ENCODE measurements around the gene APH1A. TPM values are rescaled to one million over a fixed set of nuclear protein-coding genes. Genes with fewer than 3 reads are reported as not detected.
A peak's percentile ranks its signal among the peaks of the same experiment; 100 is the strongest.
"Not testable (repeated sequence)": the region's sequence is repeated elsewhere in the genome, so short reads cannot be mapped to it uniquely, and the experiment has no call there.

The APH1A gene
- total RNA-seq, 2 experiments from 2014 or later = 130 to 137 TPM

DNA sequence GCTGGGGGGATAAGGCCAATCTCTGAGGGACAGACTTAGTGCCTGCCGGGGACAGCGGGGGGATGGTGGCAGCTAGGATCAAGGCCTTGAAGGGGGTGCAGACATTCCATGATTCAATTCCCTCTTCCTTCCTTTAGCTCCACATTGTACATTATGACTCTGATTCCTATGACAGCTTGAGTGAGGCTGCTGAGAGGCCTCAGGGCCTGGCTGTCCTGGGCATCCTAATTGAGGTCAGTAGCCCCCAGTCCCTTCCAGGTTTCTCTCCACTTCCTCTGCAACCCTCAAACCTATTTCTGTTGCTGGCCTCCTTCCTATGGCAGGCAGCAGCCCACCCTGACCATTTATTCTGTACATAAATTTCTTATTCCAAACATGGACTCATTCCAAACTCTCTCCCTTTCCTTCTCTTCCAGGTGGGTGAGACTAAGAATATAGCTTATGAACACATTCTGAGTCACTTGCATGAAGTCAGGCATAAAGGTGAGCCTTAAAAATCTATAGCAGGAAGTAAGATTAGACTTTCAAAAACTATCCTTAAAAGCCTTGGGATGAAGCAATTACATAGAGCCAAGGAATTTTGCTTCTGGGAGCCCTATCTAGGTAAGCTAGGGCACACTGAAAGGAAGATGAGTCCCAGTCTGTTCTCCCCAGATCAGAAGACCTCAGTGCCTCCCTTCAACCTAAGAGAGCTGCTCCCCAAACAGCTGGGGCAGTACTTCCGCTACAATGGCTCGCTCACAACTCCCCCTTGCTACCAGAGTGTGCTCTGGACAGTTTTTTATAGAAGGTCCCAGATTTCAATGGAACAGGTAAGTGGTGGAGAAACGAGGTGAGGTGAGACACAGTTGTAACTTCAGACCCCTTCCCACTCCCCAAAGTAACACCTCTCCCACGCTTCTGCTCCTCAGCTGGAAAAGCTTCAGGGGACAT lies 6.2 kb downstream of the APH1A start:
- Mint-ChIP-seq H3K36me3 (ENCODE audit: low read depth) (peaks cover 31% of the 10 kb centered on the region), H3K27ac (no peak overlapping the region), H3K9me3 (no peaks in the 10 kb centered on the region), H3K4me1 (peaks cover 20% of the 10 kb centered on the region), H3K27me3 (peaks cover 27% of the 10 kb centered on the region), H3K4me3 (no peak overlapping the region)
- POLR2A ChIA-PET = no interaction called here
- DNase-seq = no peak
- CTCF ChIA-PET = interaction anchor here (0.9 to 1.6 kb wide), 2 partner anchors 10 to 17 kb away, joined by 3 to 8 read pairs; partner anchors contain the start of gene C1orf54

DNA sequence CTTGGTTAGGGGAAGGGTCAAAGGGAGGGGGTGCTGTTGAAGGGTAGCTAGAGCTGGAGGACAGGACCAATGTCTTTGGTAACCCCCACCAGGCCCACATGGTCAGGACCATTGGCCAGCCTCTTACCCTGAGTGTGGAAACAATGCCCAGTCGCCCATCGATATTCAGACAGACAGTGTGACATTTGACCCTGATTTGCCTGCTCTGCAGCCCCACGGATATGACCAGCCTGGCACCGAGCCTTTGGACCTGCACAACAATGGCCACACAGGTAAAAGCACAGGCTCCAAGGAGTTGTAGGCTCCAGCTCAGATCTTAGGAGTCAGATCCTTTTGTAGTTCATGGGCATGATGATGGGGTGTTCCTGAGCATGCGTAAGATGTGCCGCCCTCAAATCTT lies 7.4 kb downstream of the APH1A start:
- Mint-ChIP-seq H3K36me3 (ENCODE audit: low read depth) (peaks cover 19% of the 10 kb centered on the region), H3K27me3 (peaks cover 38% of the 10 kb centered on the region), H3K27ac (no peak overlapping the region), H3K4me1 (peaks cover 10% of the 10 kb centered on the region), H3K4me3 (no peak overlapping the region), H3K9me3 (no peaks in the 10 kb centered on the region)
- CTCF ChIA-PET = interaction anchor here (1.7 kb wide), 1 partner anchor 11 kb away, joined by 6 read pairs; no protein-coding TSS in a partner anchor
- no peak for DNase-seq
- POLR2A ChIA-PET = no interaction called here

DNA sequence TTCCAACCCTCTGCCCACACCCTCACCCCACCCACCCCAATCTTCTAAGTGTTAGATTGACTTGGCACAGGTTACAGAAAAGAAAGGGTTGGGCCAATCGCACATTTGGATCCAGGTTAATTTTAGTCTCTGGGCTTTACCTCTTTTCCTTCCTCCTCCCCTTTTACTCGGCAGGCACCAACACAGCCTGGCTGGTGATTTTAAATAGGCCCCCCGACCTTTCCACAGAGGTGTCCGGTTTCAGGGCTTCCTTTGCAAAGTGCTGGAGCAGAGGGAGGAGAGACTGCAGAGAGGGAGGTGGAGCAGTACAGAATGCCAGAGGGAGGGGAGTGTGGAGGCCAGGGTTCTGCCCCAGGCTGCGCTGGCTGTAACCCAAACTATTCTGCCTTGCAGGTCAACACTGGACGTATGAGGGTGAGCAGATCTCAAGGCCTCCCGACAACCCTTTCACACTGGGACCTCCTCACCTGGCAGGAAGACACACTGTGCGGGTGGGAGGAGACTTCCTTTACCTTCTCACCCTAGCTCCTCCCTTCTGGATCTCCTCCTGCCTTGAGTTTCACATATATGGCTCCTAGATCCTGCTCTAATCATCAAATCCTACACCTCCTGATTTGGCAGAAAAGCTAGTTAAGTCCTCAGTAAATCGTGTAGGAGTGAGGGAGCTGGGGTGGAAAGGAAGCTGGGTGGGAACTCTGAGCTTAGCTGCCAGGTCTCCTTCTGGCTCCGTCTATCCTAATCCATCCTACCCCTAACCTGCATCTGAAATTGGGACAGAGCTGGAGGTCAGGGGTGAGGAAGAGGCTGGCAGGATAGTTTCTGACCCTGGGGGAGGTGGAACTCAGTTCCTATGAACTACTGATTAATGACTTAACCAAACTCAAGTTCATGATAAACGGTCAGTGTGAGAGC lies 8.8 kb downstream of the APH1A start:
- no peak for DNase-seq
- Mint-ChIP-seq H3K9me3 (no peaks in the 10 kb centered on the region), H3K4me1 (peaks cover 13% of the 10 kb centered on the region), H3K27ac (no peak overlapping the region), H3K27me3 (peaks cover 42% of the 10 kb centered on the region), H3K36me3 (ENCODE audit: low read depth) (peaks cover 6% of the 10 kb centered on the region), H3K4me3 (no peak overlapping the region)
- POLR2A ChIA-PET = no interaction called here
- CTCF ChIA-PET = interaction anchor here (1.0 to 1.7 kb wide), 5 partner anchors 10 to 39 kb away, joined by 3 to 6 read pairs (median 3); partner anchors contain the start of gene C1orf54

DNA sequence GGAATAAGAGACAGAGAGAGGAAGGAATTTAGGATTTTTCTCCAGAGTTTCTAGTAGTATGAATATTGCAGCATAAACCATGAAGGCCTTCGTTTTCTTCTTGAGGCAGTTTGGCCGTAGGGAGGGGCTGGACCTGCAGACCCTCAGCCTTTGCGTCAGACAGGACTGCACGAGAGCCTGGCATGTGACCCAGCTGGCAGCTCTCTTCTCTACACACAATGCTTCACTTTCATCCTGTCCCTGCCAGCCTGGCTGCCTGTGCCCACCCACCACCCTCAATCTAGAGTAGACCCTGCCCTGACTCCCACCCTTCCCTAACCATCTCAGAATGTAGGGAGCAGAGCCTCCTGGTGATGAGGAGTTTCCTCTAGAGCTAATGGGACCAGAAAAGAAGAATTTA lies 9.6 kb downstream of the APH1A start:
- H3K27me3 Mint-ChIP-seq = peaks cover 42% of the 10 kb centered on the region
- peaks cover 13% of the 10 kb centered on the region for H3K4me1 Mint-ChIP-seq
- DNase-seq = no peak
- no peaks in the 10 kb centered on the region for H3K9me3 Mint-ChIP-seq
- H3K36me3 Mint-ChIP-seq (ENCODE audit: low read depth) = no peaks in the 10 kb centered on the region
- H3K27ac Mint-ChIP-seq = no peak overlapping the region
- ChIA-PET CTCF (interaction anchor here (2.2 kb wide), 1 partner anchor 301 kb away, joined by 8 read pairs; no protein-coding TSS in a partner anchor), POLR2A (no interaction called here)
- H3K4me3 Mint-ChIP-seq = no peak overlapping the region

DNA sequence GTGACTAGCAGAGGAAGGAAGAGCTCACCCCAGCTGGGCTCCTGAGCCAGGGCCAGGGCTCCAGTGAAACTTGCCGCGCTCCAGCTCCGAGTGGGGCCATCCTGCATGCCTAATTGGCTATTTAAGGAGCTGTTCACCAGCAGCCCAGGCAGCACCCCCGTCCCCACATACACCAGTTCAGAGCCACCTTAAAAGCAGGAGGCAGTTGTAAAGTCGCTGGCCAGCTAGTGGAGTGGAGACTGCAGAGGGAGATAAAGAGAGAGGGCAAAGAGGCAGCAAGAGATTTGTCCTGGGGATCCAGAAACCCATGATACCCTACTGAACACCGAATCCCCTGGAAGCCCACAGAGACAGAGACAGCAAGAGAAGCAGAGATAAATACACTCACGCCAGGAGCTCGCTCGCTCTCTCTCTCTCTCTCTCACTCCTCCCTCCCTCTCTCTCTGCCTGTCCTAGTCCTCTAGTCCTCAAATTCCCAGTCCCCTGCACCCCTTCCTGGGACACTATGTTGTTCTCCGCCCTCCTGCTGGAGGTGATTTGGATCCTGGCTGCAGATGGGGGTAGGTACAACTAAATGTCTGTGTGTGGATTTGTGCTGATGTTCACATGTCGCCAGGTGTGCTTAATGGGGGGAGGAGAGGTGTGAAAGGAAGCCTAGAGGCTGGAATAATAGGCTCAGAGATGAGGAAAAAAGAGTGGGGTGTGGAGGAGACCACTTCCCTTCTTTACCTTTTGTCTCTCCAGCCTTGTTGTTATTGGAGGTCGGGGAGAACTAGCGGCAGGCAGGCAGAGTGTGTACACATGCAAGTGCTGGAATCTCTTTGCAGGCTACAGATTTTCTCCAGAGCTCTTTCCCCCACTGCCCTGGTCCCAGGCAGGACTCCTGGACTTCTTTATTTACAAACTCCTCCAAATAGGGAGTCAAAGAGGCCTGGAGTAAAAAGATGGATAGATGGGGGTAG lies 10.9 kb downstream of the APH1A start, which contains the start of gene CA14:
Gene CA14, plus strand, starts transcription at position 151 of the 962 bp plus-strand sequence. Its CDS starts 355 bp downstream, at position 506.
- ChIA-PET POLR2A (no interaction called here), CTCF (interaction anchor here (0.6 to 4.7 kb wide), 6 partner anchors 12 to 302 kb away, joined by 3 to 18 read pairs (median 6); partner anchors contain the start of gene C1orf54)
- peaks cover 13% of the 10 kb centered on the region for H3K4me1 Mint-ChIP-seq
- H3K27ac Mint-ChIP-seq = no peak within 1 kb of the TSS
- H3K27me3 Mint-ChIP-seq = peaks cover 48% of the 10 kb centered on the region
- no peaks in the 10 kb centered on the region for H3K9me3 Mint-ChIP-seq
- no peak for DNase-seq
- no peaks in the 10 kb centered on the region for H3K36me3 Mint-ChIP-seq (ENCODE audit: low read depth)
- H3K4me3 Mint-ChIP-seq = no peak within 1 kb of the TSS

DNA sequence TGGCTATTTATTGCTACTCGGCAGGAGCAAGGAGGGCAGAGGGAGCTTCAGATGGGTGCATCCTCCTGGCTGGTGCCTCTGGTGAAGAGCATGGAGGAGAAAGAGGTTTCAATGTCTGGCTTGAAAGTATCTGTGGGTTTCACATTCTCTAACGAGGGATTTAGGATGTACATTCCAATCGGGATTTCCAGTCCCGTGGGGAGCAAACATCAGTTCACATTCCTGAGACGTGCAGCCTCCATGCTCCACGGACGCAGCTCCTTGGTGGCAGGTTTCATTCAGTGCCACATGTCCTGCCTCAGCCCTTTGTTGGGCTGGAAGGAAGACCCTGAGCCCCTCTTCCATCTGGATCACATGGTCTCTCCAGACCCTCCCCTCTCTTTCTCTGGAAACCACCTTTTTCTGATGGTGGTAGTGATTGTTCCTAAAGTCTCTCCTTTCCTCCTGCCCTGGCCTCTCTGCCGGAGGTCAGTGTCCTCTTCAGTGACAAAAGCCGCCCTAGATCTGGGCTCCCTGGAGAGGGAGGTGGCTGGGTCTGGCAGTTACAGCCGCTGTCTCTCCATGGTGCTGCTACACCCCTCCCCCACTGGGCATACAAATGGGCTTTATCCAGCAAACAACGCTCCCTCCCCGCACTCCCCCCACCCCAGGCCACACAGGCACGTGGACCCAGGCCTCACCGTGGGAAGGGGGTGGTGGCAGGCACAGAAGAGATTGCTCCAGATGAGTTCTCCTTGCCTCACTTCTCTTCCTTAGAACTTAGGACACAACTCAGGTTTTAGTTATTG lies 12.1 kb downstream of the APH1A start:
- Mint-ChIP-seq H3K36me3 (ENCODE audit: low read depth) (no peaks in the 10 kb centered on the region), H3K4me1 (peaks cover 13% of the 10 kb centered on the region), H3K27ac (no peak overlapping the region), H3K4me3 (no peak overlapping the region), H3K9me3 (no peaks in the 10 kb centered on the region), H3K27me3 (peaks cover 50% of the 10 kb centered on the region)
- CTCF ChIA-PET = interaction anchor here (0.5 to 4.7 kb wide), 26 partner anchors 9 to 899 kb away, joined by 3 to 18 read pairs (median 4); partner anchors contain the start of genes APH1A and C1orf54
- POLR2A ChIA-PET = no interaction called here
- DNase-seq = no peak

DNA sequence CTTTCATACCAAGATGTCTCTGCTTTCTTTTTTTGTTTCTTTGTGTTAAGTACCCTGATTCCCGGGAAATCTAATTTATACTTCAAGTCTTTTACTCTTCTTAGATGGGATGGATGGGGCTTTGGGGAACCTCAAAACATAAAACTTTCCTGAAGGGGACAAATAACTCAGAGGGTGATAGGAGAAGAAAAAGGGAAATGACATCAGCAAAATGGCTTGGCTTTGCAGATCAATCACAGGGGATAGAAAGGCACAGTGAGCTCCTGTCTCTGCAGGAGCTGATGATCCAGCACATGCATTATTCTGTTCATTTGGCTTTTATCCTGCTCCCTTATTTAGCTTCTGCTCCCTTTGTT lies 12.6 kb downstream of the APH1A start:
- Mint-ChIP-seq H3K4me1 (peaks cover 13% of the 10 kb centered on the region), H3K36me3 (ENCODE audit: low read depth) (no peaks in the 10 kb centered on the region), H3K27ac (no peak overlapping the region), H3K9me3 (no peaks in the 10 kb centered on the region), H3K27me3 (peaks cover 51% of the 10 kb centered on the region), H3K4me3 (peak overlapping the region; percentile 44)
- POLR2A ChIA-PET = no interaction called here
- DNase-seq = no peak
- CTCF ChIA-PET = interaction anchor here (0.5 to 4.7 kb wide), 27 partner anchors 10 to 899 kb away, joined by 3 to 18 read pairs (median 4); partner anchors contain the start of genes APH1A and C1orf54

DNA sequence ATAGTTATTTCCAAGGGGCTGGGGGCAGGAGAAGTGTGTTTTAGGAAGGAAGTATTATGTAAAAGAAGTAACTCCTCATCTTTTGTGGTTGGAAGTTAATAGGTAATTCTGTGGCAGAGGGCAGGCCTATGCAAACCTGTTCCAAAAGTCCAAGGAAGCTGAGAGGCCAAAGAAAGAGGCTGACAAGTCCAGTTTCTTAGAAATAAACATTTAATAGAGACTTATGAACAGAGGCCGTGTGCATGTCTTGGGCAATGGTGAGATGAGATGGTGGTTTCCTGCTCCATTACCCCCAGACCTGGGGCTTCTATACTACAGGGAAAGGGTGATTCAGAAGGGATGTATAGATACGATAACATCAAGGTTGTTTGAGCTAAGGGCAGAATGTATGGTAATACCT lies 18.9 kb downstream of the APH1A start:
- ChIA-PET POLR2A (no interaction called here), CTCF (interaction anchor here (1.9 kb wide), 1 partner anchor 11 kb away, joined by 6 read pairs; no protein-coding TSS in a partner anchor)
- Mint-ChIP-seq H3K4me1 (no peaks in the 10 kb centered on the region), H3K27ac (no peak overlapping the region), H3K4me3 (no peak overlapping the region), H3K27me3 (peaks cover 18% of the 10 kb centered on the region), H3K9me3 (no peaks in the 10 kb centered on the region), H3K36me3 (ENCODE audit: low read depth) (no peaks in the 10 kb centered on the region)
- DNase-seq = no peak

DNA sequence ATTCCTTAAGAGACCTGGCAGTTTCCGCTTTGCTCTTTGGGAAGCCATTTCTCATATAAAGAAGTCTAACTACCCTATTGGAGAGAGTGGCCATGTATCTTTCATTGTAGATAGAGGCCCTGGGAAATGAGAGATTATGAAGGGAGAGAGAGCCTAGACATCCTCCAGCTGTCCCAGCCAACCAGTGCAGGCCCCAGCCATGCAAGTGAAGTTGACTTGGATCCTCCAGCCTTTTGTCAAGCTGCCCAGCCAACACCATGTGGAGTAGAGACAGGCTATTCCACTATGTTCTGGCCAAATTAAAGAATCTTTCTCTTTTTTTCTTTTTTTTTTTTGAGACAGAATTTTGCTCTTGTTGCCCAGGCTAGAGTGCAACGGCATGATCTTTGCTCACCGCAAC lies 25.8 kb downstream of the APH1A start:
- no peak overlapping the region for H3K4me3 Mint-ChIP-seq
- ChIA-PET CTCF (no interaction called here), POLR2A (no interaction called here)
- H3K9me3 Mint-ChIP-seq = no peaks in the 10 kb centered on the region
- DNase-seq = no peak
- no peaks in the 10 kb centered on the region for H3K36me3 Mint-ChIP-seq (ENCODE audit: low read depth)
- H3K27me3 Mint-ChIP-seq = peaks cover 10% of the 10 kb centered on the region
- H3K27ac Mint-ChIP-seq = no peak overlapping the region
- no peaks in the 10 kb centered on the region for H3K4me1 Mint-ChIP-seq

DNA sequence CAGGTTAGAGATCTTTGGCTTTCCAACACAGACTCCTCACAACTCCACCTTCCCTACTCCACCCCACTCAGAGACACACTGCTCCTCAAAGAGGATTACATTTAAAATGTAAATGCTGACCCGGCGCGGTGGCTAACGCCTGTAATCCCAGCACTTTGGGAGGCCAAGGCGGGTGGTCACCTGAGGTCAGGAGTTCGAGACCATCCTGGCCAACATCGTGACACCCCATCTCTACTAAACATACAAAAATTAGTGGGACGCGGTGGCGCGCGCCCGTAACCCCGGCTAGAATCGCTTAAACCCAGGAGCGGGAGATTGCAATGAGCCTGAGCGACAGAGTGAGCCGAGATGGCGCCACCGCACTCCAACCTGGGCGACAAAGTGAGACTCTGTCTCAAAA lies 31.1 kb downstream of the APH1A start:
- H3K9me3 Mint-ChIP-seq = no peaks in the 10 kb centered on the region
- POLR2A ChIA-PET = no interaction called here
- CTCF ChIA-PET = no interaction called here
- no peak overlapping the region for H3K4me3 Mint-ChIP-seq
- no peak overlapping the region for H3K27ac Mint-ChIP-seq
- peaks cover 10% of the 10 kb centered on the region for H3K36me3 Mint-ChIP-seq (ENCODE audit: low read depth)
- no peaks in the 10 kb centered on the region for H3K27me3 Mint-ChIP-seq
- DNase-seq = no peak
- H3K4me1 Mint-ChIP-seq = peaks cover 14% of the 10 kb centered on the region

DNA sequence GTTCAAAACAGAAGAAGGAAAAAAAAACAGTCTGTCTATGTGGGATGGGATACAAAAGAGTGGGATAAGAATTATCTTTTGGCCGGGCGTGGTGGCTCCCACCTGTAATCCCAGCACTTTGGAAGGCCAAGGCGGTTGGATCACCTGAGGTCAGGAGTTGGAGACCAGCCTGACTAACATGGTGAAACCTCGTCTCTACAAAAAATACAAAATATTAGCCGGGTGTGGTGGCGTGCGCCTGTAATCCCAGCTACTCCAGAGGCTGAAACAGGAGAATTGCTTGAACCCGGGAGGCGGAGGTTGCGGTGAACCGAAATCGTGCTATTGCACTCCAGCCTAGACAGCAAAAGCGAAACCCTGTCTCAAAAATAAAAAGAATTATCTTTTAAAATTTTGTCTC lies 31.6 kb downstream of the APH1A start:
- DNase-seq, CTCF ChIA-PET, H3K4me3 Mint-ChIP-seq, POLR2A ChIA-PET, H3K27ac Mint-ChIP-seq, H3K9me3 Mint-ChIP-seq, H3K27me3 Mint-ChIP-seq: not testable (repeated sequence)
- H3K36me3 Mint-ChIP-seq (ENCODE audit: low read depth) = peaks cover 11% of the 10 kb centered on the region
- peaks cover 16% of the 10 kb centered on the region for H3K4me1 Mint-ChIP-seq

All from activated CD4-positive, alpha-beta T cell treated with anti-CD3 and anti-CD28 coated beads, Interleukin-2, amount 10 ng/mL, durations not matched to agents 7 days and 5 days (primary cell).